PFSK-1 (cell line): ENCODE results near the gene MAP6.

Experiments
- SIN3A ChIP-seq: IDR thresholded peaks from 2 replicates; pipeline ENCODE4 v1.6.1; 2012; ENCODE audit warnings: mild to moderate bottlenecking, low read length, moderate library complexity, borderline replicate concordance; ENCODE audit not compliant: insufficient read depth
- TF ChIP-seq, protein P1 (sequence below), 2 experiments: IDR thresholded peaks; 2 replicates each; pipeline versions ENCODE4 v1.6.1 to v1.8.0; 2011 to 2012; ENCODE audit warnings: low read depth in 2 of 2, low read length in 2 of 2, control low read depth in 1 of 2, inconsistent platforms in 1 of 2, mild to moderate bottlenecking in 1 of 2, moderate library complexity in 1 of 2; ENCODE audit not compliant: insufficient read depth in 1 of 2

- TF ChIP-seq, protein P1, sequence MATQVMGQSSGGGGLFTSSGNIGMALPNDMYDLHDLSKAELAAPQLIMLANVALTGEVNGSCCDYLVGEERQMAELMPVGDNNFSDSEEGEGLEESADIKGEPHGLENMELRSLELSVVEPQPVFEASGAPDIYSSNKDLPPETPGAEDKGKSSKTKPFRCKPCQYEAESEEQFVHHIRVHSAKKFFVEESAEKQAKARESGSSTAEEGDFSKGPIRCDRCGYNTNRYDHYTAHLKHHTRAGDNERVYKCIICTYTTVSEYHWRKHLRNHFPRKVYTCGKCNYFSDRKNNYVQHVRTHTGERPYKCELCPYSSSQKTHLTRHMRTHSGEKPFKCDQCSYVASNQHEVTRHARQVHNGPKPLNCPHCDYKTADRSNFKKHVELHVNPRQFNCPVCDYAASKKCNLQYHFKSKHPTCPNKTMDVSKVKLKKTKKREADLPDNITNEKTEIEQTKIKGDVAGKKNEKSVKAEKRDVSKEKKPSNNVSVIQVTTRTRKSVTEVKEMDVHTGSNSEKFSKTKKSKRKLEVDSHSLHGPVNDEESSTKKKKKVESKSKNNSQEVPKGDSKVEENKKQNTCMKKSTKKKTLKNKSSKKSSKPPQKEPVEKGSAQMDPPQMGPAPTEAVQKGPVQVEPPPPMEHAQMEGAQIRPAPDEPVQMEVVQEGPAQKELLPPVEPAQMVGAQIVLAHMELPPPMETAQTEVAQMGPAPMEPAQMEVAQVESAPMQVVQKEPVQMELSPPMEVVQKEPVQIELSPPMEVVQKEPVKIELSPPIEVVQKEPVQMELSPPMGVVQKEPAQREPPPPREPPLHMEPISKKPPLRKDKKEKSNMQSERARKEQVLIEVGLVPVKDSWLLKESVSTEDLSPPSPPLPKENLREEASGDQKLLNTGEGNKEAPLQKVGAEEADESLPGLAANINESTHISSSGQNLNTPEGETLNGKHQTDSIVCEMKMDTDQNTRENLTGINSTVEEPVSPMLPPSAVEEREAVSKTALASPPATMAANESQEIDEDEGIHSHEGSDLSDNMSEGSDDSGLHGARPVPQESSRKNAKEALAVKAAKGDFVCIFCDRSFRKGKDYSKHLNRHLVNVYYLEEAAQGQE (IDR thresholded peaks at IDR 0.05; ENCODE audit: insufficient read depth in 1 of 2, low read depth in 2 of 2, low read length in 2 of 2): no peak
- no peak for TF ChIP-seq SIN3A
Observed at GRCh38 chr11:75574698-75575602, 93.9 kb downstream of the MAP6 start.
